MCF 10A (cell line): ENCODE results near the gene CIB4. TPM values are rescaled to one million over a fixed set of nuclear protein-coding genes. Genes with fewer than 3 reads are reported as not detected.
"Not testable (repeated sequence)": the region's sequence is repeated elsewhere in the genome, so short reads cannot be mapped to it uniquely, and the experiment has no call there.

Source experiments
- BruUV-seq: library from RNA; stranded (reverse); fragments of 400-500 nt; replicated peaks from 2 replicates; lab custom pipeline; 2021; lab: Mats Ljungman, UMichigan
- CTCF ChIA-PET: fragments of 300-600 bp; sonication (Branson Sonifier 250); formaldehyde crosslinking; extraction: SDS; loops from one replicate; lab custom pipeline; 2021; ENCODE audit warnings: antibody characterized with exemption, inconsistent platforms; lab: Yijun Ruan, JAX
- POLR2A ChIA-PET: fragments of 300-600, 350-650 bp; sonication (Branson Sonifier 250); formaldehyde crosslinking; extraction: SDS; loops from one replicate; lab custom pipeline; 2020; ENCODE audit warnings: antibody characterized with exemption, inconsistent platforms; lab: Yijun Ruan, JAX
- DNase-seq: peaks from one replicate; pipeline ENCODE4 v3.0.0-alpha.2; 2018; ENCODE audit not compliant: unreplicated experiment
- H3K27ac Mint-ChIP-seq: one replicate; pipeline ENCODE4 v1.8.0; 2022; ENCODE audit warnings: mild to moderate bottlenecking, low read depth, mixed read lengths; ENCODE audit not compliant: unreplicated experiment
- H3K27me3 Mint-ChIP-seq: one replicate; pipeline ENCODE4 v1.8.0; 2022; ENCODE audit warnings: mixed read lengths; ENCODE audit not compliant: insufficient read depth, unreplicated experiment
- H3K36me3 Mint-ChIP-seq: one replicate; pipeline ENCODE4 v1.8.0; 2022; ENCODE audit warnings: mild to moderate bottlenecking, moderate library complexity, mixed read lengths; ENCODE audit not compliant: insufficient read depth, unreplicated experiment
- H3K4me1 Mint-ChIP-seq: one replicate; pipeline ENCODE4 v1.8.0; 2022; ENCODE audit warnings: mixed read lengths; ENCODE audit not compliant: insufficient read depth, unreplicated experiment
- H3K4me3 Mint-ChIP-seq: one replicate; pipeline ENCODE4 v1.8.0; 2022; ENCODE audit warnings: mild to moderate bottlenecking, moderate library complexity, mixed read lengths; ENCODE audit not compliant: unreplicated experiment
- H3K9me3 Mint-ChIP-seq: one replicate; pipeline ENCODE4 v1.8.0; 2022; ENCODE audit warnings: mixed read lengths; ENCODE audit not compliant: unreplicated experiment
- intact Hi-C: fragments of 100-400 bp; cut with micrococcal nuclease; formaldehyde crosslinking; loops from 2 replicates; pipeline ENCODE4 v1.14.1; 2022
- total RNA-seq: library from RNA; stranded (reverse); gene quantifications from 2 replicates; pipeline ENCODE4 v1.2.3, GENCODE V29; 2022
- TF ChIP-seq, protein P1 (sequence below): fragments of 200-600 bp; IDR thresholded peaks from one replicate; pipeline ENCODE4 v1.8.0; 2022; ENCODE audit warnings: antibody characterized with exemption, mild to moderate bottlenecking; ENCODE audit not compliant: unreplicated experiment

Gene CIB4
- total RNA-seq, 1 experiment from 2014 or later: not detected

- Mint-ChIP-seq H3K4me1 (no peaks in the 10 kb centered on the region), H3K27ac (no peak overlapping the region), H3K9me3 (peaks cover 30% of the 10 kb centered on the region), H3K4me3 (no peak overlapping the region), H3K27me3 (peaks cover 64% of the 10 kb centered on the region), H3K36me3 (no peaks in the 10 kb centered on the region)
- no peak for DNase-seq
- ChIA-PET POLR2A (no interaction called here), CTCF (interaction anchor here (1.0 kb wide), 1 partner anchor 15 kb away, joined by 3 read pairs; no protein-coding TSS in a partner anchor)
- BruUV-seq: no TSS peak
- intact Hi-C loops: no loop called here
- TF ChIP-seq, protein P1, sequence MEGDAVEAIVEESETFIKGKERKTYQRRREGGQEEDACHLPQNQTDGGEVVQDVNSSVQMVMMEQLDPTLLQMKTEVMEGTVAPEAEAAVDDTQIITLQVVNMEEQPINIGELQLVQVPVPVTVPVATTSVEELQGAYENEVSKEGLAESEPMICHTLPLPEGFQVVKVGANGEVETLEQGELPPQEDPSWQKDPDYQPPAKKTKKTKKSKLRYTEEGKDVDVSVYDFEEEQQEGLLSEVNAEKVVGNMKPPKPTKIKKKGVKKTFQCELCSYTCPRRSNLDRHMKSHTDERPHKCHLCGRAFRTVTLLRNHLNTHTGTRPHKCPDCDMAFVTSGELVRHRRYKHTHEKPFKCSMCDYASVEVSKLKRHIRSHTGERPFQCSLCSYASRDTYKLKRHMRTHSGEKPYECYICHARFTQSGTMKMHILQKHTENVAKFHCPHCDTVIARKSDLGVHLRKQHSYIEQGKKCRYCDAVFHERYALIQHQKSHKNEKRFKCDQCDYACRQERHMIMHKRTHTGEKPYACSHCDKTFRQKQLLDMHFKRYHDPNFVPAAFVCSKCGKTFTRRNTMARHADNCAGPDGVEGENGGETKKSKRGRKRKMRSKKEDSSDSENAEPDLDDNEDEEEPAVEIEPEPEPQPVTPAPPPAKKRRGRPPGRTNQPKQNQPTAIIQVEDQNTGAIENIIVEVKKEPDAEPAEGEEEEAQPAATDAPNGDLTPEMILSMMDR: no peak
Observed at GRCh38 chr2:26658691-26659346, 17.7 kb upstream of the CIB4 start.

- peaks cover 30% of the 10 kb centered on the region for H3K9me3 Mint-ChIP-seq
- H3K36me3 Mint-ChIP-seq: no peaks in the 10 kb centered on the region
- no peak overlapping the region for H3K4me3 Mint-ChIP-seq
- CTCF ChIA-PET: no interaction called here
- TF ChIP-seq, protein P1: no peak
- no peaks in the 10 kb centered on the region for H3K4me1 Mint-ChIP-seq
- intact Hi-C loops: no loop called here
- POLR2A ChIA-PET: no interaction called here
- peaks cover 72% of the 10 kb centered on the region for H3K27me3 Mint-ChIP-seq
- no peak for DNase-seq
- BruUV-seq: no TSS peak
- no peak overlapping the region for H3K27ac Mint-ChIP-seq
Observed at GRCh38 chr2:26657265-26657664, 16.1 kb upstream of the CIB4 start.

GRCh38 chr2:26655611-26656195 lies 14.5 kb upstream of the CIB4 start:
- Mint-ChIP-seq H3K36me3 (no peaks in the 10 kb centered on the region), H3K27ac (no peak overlapping the region), H3K27me3 (peaks cover 84% of the 10 kb centered on the region), H3K9me3 (peaks cover 21% of the 10 kb centered on the region), H3K4me1 (no peaks in the 10 kb centered on the region), H3K4me3 (no peak overlapping the region)
- no peak for DNase-seq
- intact Hi-C loops: no loop called here
- TF ChIP-seq, protein P1: no peak
- no TSS peak for BruUV-seq
- ChIA-PET CTCF (interaction anchor here (0.7 kb wide), 1 partner anchor 86 kb away, joined by 6 read pairs; no protein-coding TSS in a partner anchor), POLR2A (no interaction called here)

DNA sequence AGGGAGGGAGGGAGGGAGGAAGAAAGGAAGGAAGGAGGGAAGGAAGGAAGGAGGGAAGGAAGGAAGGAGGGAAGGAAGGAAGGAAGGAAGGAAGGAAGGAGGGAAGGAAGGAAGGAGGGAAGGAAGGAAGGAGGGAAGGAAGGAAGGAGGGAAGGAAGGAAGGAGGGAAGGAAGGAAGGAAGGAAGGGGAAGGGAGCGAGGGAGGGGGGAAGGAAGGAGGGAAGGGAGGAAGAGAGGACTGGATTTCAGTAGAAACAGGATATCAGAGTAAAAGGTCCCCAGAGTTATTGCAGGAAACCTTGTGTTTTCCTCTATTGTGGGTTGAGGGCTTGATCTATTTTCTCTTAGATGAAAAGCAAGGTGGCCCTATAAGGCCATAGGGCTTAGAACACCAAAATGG lies 14.0 kb upstream of the CIB4 start:
- H3K4me1 Mint-ChIP-seq, DNase-seq, intact Hi-C loops, H3K36me3 Mint-ChIP-seq, CTCF ChIA-PET, H3K27ac Mint-ChIP-seq, POLR2A ChIA-PET, BruUV-seq, H3K4me3 Mint-ChIP-seq: not testable (repeated sequence)
- H3K27me3 Mint-ChIP-seq: peaks cover 84% of the 10 kb centered on the region
- H3K9me3 Mint-ChIP-seq: peaks cover 15% of the 10 kb centered on the region
